ENCODE measurements around the gene MRPL20. TPM values are rescaled to one million over a fixed set of nuclear protein-coding genes. Genes with fewer than 3 reads are reported as not detected.

Gene MRPL20
- total RNA-seq, 4 donors from 2014 or later = 34.3 to 114 (median 65.1) TPM

DNA sequence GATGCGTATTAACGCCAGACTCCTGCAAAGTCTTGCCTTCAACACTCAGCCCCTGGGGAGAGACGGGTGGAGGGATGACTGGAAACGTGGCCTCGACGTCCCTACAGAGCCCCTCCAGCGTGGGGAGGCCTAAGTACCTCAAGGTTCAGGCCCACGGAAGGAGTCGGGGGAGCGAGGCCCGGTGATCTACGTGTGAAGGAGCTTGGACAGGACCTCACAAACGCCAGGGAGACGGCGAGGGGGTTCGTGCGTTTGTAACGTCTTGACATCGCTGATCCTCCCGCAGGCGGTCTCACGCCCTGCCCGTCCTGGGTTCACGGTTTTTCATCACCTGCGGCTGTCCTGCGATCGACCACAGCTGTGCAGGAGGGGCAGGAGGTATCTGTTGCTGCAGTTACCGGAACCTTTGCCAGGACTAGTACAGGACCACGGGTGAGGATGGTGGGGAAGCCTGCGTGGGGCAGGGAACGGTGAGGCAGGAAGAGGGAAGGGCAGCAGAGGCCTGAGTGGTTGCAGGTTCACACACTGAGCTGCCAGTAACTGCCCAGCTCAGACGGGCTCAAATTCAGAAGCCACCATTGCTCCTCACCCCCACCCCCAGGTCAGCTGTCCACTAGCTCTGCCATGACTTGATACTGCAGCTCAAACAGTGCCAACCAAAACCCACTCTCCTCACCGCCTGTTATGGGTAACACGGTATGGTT lies 7.1 kb downstream of the MRPL20 start:
- intact Hi-C loops (cut with DNase I; ENCODE audit: low total_unique reads) = no loop called here
- H3K36me3 ChIP-seq = no peaks in the 10 kb centered on the region
- peak overlapping the region; percentile 75 to 85 for H3K27ac ChIP-seq
- no peaks in the 10 kb centered on the region for H3K9me3 ChIP-seq
- peak overlapping the region; percentile 94 to 97 for H3K4me3 ChIP-seq
- DNase-seq = no peak
- no peaks in the 10 kb centered on the region for H3K27me3 ChIP-seq
- H3K4me1 ChIP-seq = peaks cover 6 to 18% of the 10 kb centered on the region in 2 donors
- TF ChIP-seq, protein P1, sequence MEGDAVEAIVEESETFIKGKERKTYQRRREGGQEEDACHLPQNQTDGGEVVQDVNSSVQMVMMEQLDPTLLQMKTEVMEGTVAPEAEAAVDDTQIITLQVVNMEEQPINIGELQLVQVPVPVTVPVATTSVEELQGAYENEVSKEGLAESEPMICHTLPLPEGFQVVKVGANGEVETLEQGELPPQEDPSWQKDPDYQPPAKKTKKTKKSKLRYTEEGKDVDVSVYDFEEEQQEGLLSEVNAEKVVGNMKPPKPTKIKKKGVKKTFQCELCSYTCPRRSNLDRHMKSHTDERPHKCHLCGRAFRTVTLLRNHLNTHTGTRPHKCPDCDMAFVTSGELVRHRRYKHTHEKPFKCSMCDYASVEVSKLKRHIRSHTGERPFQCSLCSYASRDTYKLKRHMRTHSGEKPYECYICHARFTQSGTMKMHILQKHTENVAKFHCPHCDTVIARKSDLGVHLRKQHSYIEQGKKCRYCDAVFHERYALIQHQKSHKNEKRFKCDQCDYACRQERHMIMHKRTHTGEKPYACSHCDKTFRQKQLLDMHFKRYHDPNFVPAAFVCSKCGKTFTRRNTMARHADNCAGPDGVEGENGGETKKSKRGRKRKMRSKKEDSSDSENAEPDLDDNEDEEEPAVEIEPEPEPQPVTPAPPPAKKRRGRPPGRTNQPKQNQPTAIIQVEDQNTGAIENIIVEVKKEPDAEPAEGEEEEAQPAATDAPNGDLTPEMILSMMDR (IDR thresholded peaks at IDR 0.05) = no peak
- TF ChIP-seq POLR2A (IDR thresholded peaks at IDR 0.05) = no peak

DNA sequence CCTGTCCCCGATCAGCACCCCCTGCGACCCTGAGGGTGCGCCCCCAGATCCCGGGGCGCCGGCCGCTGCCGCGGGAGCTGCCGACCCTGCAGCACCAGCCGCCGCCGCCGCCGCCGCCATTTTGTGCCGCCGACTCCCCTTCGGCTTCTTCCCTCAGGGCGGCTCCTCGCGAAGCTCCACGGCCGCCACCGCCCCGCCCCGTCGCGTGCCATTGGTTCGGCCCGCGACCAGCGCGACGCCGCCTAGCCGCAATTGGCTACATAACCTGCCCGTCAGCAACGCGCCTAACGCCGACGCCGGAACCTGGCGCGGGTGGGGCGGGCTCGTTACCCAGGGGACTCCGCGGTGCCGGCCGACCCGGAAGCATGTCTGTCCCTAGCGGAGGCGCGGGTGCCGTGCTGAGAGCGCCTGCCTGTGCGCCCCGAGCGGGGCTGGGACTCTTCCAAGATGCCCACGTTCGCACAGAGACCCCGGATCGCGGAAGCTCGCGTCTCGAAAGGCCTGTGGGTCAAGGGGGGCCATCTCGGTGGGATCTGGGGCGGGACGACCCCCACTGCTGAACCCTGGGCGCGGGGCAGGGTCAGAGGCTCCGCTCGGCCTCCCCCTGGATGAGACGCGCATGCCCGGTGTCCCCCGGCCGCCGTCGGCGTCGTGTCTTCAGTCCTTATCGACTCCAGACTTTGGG lies 7.8 kb downstream of the MRPL20 start, which contains the start of gene CCNL2:
Gene CCNL2 (minus strand): TSS at position 149 of the 685 bp plus-strand sequence. CDS start 29 bp downstream, at position 120.
- Histone ChIP-seq H3K36me3 (no peaks in the 10 kb centered on the region), H3K4me1 (peaks cover 6 to 18% of the 10 kb centered on the region in 2 donors), H3K4me3 (peak within 1 kb of the TSS; percentile 94 to 97), H3K27me3 (no peaks in the 10 kb centered on the region), H3K9me3 (no peaks in the 10 kb centered on the region), H3K27ac (peak within 1 kb of the TSS; percentile 75 to 85)
- TF ChIP-seq, protein P1 (IDR thresholded peaks at IDR 0.05) = peak; percentile 53 to 89 (median 75)
- TF ChIP-seq POLR2A (IDR thresholded peaks at IDR 0.05) = peak; percentile 6 to 59
- intact Hi-C loops (cut with DNase I; ENCODE audit: low total_unique reads) = no loop called here
- peak; percentile 97 to 99 for DNase-seq

DNA sequence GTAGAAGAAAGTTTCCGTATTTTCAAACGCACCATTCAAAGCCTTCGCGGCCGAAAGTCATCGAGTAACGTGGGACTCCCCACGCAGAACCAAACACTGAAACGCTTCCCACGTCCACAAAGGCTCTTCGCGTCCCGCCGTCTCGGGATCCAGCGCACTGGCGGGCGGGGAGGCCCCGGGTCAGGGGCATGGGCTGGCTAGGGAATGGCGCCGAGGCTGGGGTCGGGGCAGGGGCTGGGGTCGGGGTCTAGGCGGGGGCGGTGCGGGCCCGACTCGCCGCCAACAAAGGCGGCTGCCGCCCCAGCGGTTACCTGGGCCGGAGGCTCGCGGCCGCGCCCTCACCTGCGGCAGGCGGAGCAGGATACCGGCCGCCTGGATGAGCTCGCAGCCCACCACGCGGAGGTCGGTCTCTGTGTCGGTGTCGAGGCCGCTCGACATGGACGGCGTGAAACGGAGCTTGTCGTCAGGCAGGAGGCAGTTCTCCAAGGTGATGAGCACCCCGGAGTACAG lies 8.4 kb downstream of the MRPL20 start:
- Histone ChIP-seq H3K27ac (peak overlapping the region; percentile 68 to 83), H3K36me3 (no peaks in the 10 kb centered on the region), H3K27me3 (no peaks in the 10 kb centered on the region), H3K9me3 (no peaks in the 10 kb centered on the region), H3K4me3 (peak overlapping the region; percentile 94 to 97), H3K4me1 (peaks cover 6 to 18% of the 10 kb centered on the region in 2 donors)
- intact Hi-C loops (cut with DNase I; ENCODE audit: low total_unique reads) = no loop called here
- TF ChIP-seq, protein P1 (IDR thresholded peaks at IDR 0.05) = no peak
- TF ChIP-seq POLR2A (IDR thresholded peaks at IDR 0.05) = no peak
- DNase-seq = no peak

DNA sequence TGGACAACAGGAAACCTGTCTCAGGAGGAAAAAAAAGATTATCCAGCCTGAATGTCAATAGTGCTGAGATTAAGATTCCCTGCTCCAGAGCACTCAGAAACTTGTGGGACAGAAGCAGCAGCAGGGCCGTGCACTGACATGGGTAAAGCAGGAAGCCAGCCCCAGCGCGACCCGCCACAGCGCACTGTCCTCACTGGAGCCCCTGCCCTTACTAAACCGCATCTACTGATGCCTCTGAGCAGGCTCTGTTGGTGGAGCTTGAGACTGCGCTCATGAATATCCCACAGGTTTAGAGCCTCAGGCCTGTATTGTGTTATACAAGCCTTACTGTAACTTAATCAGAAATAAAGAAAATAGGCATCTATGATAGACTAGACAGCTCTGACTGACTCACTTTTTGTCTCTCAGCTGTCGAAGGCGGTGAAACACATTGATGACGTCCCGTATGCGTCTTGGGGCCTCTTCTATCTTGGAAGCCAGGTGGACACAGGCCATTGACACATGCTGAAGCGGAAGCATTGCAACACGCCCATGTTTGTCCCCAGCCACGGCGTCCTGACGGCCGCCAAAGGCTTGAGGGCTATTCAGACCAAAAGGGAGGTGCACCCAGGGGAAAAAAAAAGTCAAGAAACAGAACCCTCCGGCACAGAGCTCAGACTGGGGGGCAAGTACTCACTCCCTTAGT lies 9.1 kb downstream of the MRPL20 start:
- H3K4me1 ChIP-seq = peaks cover 6 to 18% of the 10 kb centered on the region in 2 donors
- no peak for DNase-seq
- intact Hi-C loops (cut with DNase I; ENCODE audit: low total_unique reads) = no loop called here
- peak overlapping the region; percentile 68 to 83 for H3K27ac ChIP-seq
- H3K4me3 ChIP-seq = peak overlapping the region; percentile 94 to 97
- no peak for TF ChIP-seq POLR2A (IDR thresholded peaks at IDR 0.05)
- TF ChIP-seq, protein P1 (IDR thresholded peaks at IDR 0.05) = no peak
- H3K27me3 ChIP-seq = no peaks in the 10 kb centered on the region
- no peaks in the 10 kb centered on the region for H3K9me3 ChIP-seq
- H3K36me3 ChIP-seq = no peaks in the 10 kb centered on the region
